Measurements from ENCODE around the gene KLF11. TPM values are rescaled to one million over a fixed set of nuclear protein-coding genes. Genes with fewer than 3 reads are reported as not detected.

The KLF11 gene
- total RNA-seq, 1 donor = 8.3 TPM

- no peak overlapping the region for H3K4me2 ChIP-seq (ENCODE audit: insufficient read depth, low read length)
- H3K36me3 ChIP-seq (ENCODE audit: insufficient read depth, low read length) = no peaks in the 10 kb centered on the region
- DNase-seq (ENCODE audit: insufficient read length, low spot score, missing footprints) = peak; percentile 57
- H3K79me2 ChIP-seq (ENCODE audit: insufficient read depth, low read length) = no peaks in the 10 kb centered on the region
- no peak overlapping the region for H2AFZ ChIP-seq (ENCODE audit: low read length)
- H3K27ac ChIP-seq (ENCODE audit: low read depth, low read length) = no peak overlapping the region
- no peaks in the 10 kb centered on the region for H4K20me1 ChIP-seq (ENCODE audit: insufficient read depth, low read length)
- H3K4me3 ChIP-seq (ENCODE audit: insufficient read depth, low read length) = no peak overlapping the region
- peaks cover 25% of the 10 kb centered on the region for H3K4me1 ChIP-seq (ENCODE audit: insufficient read depth, low read length)
- H3K27me3 ChIP-seq (ENCODE audit: insufficient read depth, low read length) = peaks cover 3% of the 10 kb centered on the region
- H3K9me3 ChIP-seq (ENCODE audit: low read depth, low read length) = no peaks in the 10 kb centered on the region
- TF ChIP-seq CTCF (IDR thresholded peaks at IDR 0.05; ENCODE audit: extremely low read depth, low read depth, low read length) = no peak
Observed at GRCh38 chr2:10033251-10034006, 9.9 kb upstream of the KLF11 start.

GRCh38 chr2:10034333-10035052, 8.9 kb upstream of the KLF11 start:
- H3K4me2 ChIP-seq (ENCODE audit: insufficient read depth, low read length) = no peak overlapping the region
- peaks cover 31% of the 10 kb centered on the region for H3K4me1 ChIP-seq (ENCODE audit: insufficient read depth, low read length)
- H3K36me3 ChIP-seq (ENCODE audit: insufficient read depth, low read length) = no peaks in the 10 kb centered on the region
- H3K27me3 ChIP-seq (ENCODE audit: insufficient read depth, low read length) = peaks cover 3% of the 10 kb centered on the region
- H3K79me2 ChIP-seq (ENCODE audit: insufficient read depth, low read length) = no peaks in the 10 kb centered on the region
- no peaks in the 10 kb centered on the region for H4K20me1 ChIP-seq (ENCODE audit: insufficient read depth, low read length)
- TF ChIP-seq CTCF (IDR thresholded peaks at IDR 0.05; ENCODE audit: extremely low read depth, low read depth, low read length) = no peak
- peak; percentile 31 for DNase-seq (ENCODE audit: insufficient read length, low spot score, missing footprints)
- H3K4me3 ChIP-seq (ENCODE audit: insufficient read depth, low read length) = no peak overlapping the region
- no peak overlapping the region for H2AFZ ChIP-seq (ENCODE audit: low read length)
- H3K27ac ChIP-seq (ENCODE audit: low read depth, low read length) = no peak overlapping the region
- H3K9me3 ChIP-seq (ENCODE audit: low read depth, low read length) = no peaks in the 10 kb centered on the region

DNA sequence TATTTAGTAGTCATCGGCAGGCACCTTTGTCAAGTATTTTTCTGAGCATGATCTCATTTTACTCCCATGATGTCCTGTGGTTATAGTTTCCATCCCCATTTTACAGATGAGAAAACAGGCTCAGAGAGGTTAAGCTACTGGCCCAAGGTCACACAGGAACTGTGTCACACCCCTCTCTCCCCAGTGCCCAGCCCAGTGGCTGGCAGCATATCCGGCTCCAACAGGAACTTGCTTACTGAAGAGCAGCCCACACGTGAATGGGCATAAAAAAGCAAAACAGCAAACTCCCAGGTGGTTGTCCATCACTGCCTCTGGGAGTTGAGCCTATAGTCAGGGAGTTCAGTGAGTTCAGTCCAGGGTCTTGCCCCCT, 8.3 kb upstream of the KLF11 start:
- H3K27ac ChIP-seq (ENCODE audit: low read depth, low read length) = no peak overlapping the region
- H3K4me1 ChIP-seq (ENCODE audit: insufficient read depth, low read length) = peaks cover 36% of the 10 kb centered on the region
- no peak overlapping the region for H3K4me3 ChIP-seq (ENCODE audit: insufficient read depth, low read length)
- TF ChIP-seq CTCF (IDR thresholded peaks at IDR 0.05; ENCODE audit: extremely low read depth, low read depth, low read length) = no peak
- DNase-seq (ENCODE audit: insufficient read length, low spot score, missing footprints) = peak; percentile 67
- H3K4me2 ChIP-seq (ENCODE audit: insufficient read depth, low read length) = no peak overlapping the region
- H3K36me3 ChIP-seq (ENCODE audit: insufficient read depth, low read length) = no peaks in the 10 kb centered on the region
- H3K27me3 ChIP-seq (ENCODE audit: insufficient read depth, low read length) = peaks cover 2% of the 10 kb centered on the region
- no peaks in the 10 kb centered on the region for H3K9me3 ChIP-seq (ENCODE audit: low read depth, low read length)
- H2AFZ ChIP-seq (ENCODE audit: low read length) = no peak overlapping the region
- no peaks in the 10 kb centered on the region for H3K79me2 ChIP-seq (ENCODE audit: insufficient read depth, low read length)
- no peaks in the 10 kb centered on the region for H4K20me1 ChIP-seq (ENCODE audit: insufficient read depth, low read length)

GRCh38 chr2:10035633-10036032, 7.7 kb upstream of the KLF11 start:
- no peak overlapping the region for H3K4me2 ChIP-seq (ENCODE audit: insufficient read depth, low read length)
- no peak for DNase-seq (ENCODE audit: insufficient read length, low spot score, missing footprints)
- peaks cover 37% of the 10 kb centered on the region for H3K4me1 ChIP-seq (ENCODE audit: insufficient read depth, low read length)
- H3K27ac ChIP-seq (ENCODE audit: low read depth, low read length) = peak overlapping the region; percentile 37
- no peak for TF ChIP-seq CTCF (IDR thresholded peaks at IDR 0.05; ENCODE audit: extremely low read depth, low read depth, low read length)
- no peaks in the 10 kb centered on the region for H4K20me1 ChIP-seq (ENCODE audit: insufficient read depth, low read length)
- H3K9me3 ChIP-seq (ENCODE audit: low read depth, low read length) = no peaks in the 10 kb centered on the region
- no peak overlapping the region for H3K4me3 ChIP-seq (ENCODE audit: insufficient read depth, low read length)
- H3K36me3 ChIP-seq (ENCODE audit: insufficient read depth, low read length) = no peaks in the 10 kb centered on the region
- no peaks in the 10 kb centered on the region for H3K27me3 ChIP-seq (ENCODE audit: insufficient read depth, low read length)
- peak overlapping the region; percentile 56 for H2AFZ ChIP-seq (ENCODE audit: low read length)
- no peaks in the 10 kb centered on the region for H3K79me2 ChIP-seq (ENCODE audit: insufficient read depth, low read length)

Data from osteoblast (primary cell).